Renal pelvis (tissue), 4 donors: ENCODE measurements around the gene SPATA19. TPM values are rescaled to one million over a fixed set of nuclear protein-coding genes. Genes with fewer than 3 reads are reported as not detected.

Experiments
- DNase-seq: peaks from one replicate; pipeline ENCODE4 v3.0.0-alpha.2; 2013
- polyA plus RNA-seq, 3 donors: library from polyadenylated mRNA; unstranded; fragments of 120-200 nt; gene quantifications; one replicate each; pipeline ENCODE4 v1.2.1, GENCODE V29; 2013; ENCODE audit not compliant: insufficient read length in 3 of 3

SPATA19 gene
- polyA plus RNA-seq, 3 donors = not detected

DNA sequence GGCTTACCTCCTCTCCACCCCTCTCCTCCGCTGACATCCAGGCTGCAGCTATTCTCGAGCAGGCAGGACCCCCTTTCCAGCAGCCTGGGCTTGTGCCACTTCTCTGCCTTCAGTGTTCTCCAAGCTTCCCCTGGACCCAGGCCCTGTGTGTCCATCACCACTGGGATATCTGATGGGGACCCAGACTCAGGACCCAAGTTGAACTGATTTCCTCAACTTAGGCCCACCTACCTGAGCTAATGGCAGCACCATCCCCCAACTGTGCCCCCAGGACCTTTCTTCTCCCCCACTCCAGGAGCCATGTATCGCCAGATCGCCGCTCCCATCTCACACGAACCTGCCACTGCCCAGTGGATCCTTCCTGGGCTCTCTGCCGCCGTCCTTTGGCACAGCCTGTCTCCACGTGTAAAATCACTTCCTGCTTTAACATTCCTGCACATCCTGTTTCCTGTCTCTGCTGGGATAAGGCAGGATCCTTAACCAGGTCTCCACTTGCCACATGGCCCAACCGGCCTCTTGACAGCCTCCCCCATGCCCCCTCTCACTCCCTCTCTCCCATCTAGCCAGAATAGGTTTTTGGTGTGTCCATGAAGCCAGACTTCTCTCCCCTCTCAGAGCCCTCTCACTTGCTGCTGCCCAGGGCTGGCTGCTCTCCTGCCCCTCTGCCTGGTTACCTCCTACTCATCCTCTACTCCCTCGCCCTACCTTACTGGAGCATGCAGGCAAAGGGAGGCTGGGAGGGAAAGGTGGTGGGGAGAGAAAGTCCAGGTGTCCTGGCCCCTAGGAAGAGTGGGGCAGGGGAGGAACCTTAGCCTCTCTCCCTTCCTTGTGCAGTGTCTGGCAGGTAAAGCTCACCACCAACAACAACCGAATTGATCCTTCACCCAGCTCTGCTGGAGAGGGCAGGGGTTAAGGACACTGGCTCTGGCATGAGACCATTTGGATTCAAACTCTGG lies 9.4 kb downstream of the SPATA19 start:
- no peak for DNase-seq

DNA sequence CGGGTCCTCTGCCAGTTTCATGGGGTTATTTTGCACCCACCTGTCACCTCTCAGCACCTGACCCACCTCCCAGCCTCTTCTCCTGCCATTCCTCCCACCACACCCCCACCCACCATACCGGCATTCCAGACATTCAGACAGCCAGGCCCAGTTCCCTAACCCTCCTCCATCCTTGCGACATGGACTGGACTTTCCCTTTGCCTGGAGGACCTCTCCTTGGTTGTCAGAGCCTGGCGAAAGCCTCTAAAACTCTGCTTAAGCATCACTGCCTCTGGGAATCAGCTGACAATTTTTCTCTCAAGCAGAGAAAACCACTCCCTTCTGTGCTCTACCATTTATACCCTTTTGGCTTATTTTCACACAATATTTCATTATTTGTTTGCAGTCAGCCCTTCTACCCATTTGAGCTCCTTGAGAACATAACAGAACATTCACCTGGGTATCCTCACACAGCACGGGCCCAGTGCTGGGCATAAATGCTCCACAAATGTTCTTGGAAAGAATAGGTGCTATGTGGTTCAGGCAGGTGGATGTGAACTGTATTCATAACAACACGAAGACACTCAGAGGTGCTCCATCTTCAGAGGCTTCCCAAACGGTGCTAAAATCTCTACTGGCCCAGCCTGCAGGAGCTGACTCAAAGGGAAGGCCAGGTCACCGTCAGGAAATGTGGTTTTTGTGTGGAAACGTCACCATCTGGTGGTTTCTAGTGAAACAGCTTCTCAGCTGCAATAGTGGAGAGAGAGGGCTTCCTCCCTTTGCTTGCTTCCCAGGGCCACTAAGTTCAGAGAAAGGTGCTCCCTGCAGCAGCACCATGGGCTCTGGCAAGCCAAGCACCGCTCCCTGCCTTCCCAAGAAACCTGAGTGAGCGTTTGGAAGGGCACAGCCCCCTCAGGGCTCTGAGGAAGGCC lies 10.4 kb downstream of the SPATA19 start:
- peak; percentile 66 for DNase-seq

DNA sequence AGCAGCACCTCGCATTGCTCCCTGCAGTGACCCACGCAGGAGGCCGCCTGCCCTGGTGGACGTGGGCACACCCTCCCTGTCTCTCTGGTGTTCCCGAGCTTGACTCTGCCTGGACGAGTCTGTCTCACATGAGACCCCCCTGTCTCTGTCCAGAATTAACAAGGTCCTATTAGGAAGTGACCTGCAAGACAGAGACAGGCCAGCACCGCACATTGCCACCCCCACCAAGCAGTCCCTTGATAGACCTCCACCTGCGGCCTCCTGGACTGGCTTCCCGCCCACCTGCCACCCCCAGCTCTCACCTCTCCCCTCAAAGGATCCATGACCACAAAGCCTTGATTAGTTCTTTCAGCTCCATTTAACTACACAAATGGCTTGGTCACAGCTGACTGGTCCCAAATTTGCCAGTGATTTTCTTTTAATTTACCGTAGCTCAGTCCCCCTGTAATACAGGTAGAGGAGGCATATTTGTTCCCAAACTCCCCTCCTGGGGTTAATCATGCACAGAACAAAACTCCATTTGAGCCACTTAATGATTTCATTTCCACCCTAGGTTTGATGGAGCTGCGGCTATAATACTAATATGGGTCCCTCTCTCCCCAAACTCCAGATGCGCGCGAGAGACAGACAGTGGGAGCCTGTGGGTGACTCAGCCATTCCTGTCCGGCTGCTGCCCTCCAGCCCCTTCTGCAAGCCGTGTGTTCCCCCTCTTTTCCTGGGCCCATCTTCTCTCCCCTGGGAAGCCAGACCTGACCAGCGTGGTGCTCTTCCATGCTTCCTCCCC lies 11.2 kb downstream of the SPATA19 start:
- DNase-seq = no peak

DNA sequence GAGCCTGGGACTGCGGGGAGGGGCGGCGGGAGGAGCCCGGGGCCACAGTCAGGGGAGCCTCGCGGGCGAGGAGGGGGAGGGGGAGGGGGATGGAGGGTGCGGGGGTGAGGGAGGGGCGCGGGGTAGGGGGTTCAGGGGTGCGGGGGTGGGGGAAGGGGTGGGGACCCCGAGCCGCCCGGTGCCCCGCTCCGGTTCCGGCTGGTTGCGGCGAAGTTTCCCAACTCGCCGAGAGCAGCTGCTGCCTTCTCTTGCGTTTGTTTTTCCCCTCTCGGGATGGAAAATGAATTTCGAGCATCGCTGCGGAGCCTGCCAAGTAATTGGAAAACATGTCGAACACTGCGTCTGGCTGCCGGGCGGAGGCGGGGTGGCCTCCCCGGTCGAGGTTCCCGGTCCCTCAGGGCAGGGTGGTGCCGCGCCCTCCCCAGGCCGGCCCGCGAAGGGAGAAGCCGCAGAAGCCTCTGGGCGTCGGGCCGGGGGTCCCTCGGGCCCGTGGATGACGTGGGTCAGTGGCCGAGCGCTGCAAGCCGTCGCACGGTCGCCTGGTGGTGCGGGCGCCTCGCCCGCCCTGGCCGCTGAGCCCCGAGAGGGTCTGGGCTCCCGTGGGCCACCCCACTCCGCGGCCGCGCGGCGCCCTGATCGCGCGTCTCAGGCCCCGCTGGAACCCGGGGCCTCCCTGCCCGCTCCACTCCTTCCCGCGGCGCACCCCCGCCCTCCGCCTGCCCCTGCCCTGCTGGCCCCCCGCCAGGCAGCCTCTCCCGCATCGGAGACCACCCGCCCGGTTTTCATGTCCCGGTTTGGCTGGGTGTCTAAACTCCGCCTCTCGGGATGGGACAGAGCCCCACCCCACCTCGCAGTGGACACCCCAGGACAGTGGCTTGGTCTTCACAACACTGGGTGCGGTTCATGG lies 12.1 kb downstream of the SPATA19 start:
- no peak for DNase-seq

GRCh38 chr11:133832096-133832990 lies 13.0 kb downstream of the SPATA19 start:
- no peak for DNase-seq

- DNase-seq = no peak
These were observed 14.1 kb downstream of the SPATA19 start for GRCh38 chr11:133830931-133831907.

DNA sequence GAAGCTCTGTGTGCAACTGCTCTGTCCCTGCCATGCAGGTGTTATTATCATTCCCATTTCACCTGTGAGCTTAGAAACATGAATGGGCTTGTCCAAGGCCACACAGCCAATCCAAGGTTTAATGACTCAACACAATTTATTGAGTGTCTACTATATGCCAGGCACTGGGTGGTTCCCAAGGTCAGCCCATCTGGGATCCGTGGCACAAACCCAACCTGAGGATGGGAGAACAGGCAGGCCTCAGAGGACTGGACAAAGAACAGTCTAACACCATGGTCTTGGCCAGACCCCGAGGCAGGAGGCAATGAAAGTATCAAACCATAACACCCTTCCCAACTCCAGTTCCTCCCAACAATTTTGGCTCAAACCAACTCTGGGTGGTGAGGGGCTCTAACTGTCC lies 15.7 kb downstream of the SPATA19 start:
- no peak for DNase-seq

DNA sequence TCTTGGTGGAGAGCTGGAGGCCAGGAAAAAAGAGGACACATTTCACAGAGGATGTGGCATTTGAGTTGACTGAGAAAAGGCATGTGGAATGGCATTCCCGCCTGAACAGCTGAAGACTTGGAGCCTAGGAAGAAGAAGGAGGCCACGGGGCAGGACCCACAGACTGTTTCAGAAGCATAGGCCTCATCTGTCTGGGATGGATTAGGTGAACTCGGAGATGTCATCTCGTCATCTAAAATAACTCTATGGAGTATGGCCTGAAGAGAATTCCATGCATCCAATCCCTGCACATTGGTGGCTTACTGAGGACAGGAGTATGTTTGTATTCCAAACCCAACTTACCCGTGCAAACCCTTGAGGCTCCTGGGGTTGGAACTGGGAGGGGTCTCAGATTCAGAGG lies 16.4 kb downstream of the SPATA19 start:
- no peak for DNase-seq

- no peak for DNase-seq
These were observed 17.8 kb downstream of the SPATA19 start for GRCh38 chr11:133827556-133827955.

DNA sequence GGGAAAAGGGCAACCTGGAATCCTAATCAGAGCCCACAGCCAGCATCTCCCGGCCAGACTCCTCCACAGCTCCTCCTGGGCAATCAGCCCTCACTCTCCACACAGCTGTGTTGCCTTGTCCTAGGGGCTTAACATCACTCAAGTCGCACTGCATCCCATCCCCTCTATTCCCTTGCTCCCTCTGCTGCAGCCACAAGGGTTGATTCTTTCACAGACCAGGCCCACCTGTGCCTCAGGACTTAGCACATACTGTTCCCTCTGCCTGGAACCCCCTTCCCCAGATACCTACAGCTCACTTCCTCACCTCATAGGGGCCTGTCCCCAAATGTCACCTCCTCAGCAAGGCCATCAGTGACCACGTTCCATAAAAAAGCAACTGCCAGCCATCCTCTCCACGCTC lies 18.4 kb downstream of the SPATA19 start:
- no peak for DNase-seq

DNA sequence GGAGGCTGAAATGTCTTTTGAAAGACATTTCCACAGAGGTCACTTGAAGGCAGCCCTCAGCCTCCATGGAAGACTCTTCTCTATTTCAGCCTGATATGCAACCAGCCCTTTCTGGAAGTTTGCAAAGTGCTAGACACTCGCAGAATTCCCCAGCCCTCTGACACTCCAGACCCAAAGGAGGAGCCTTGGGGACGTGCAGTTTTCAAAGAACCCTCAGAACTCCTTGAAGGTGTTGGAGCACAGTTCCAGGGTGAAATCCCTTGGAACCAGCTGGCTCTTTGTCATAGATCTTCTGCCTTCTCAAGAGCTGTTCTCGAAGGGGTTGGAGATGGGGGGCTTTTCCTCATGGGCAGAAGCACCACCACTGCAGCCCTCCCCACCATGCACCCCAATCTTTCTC lies 19.6 kb downstream of the SPATA19 start:
- no peak for DNase-seq

- no peak for DNase-seq
These were observed 20.2 kb downstream of the SPATA19 start for GRCh38 chr11:133825156-133825555.

- no peak for DNase-seq
These were observed 20.7 kb downstream of the SPATA19 start for GRCh38 chr11:133824593-133824992.

DNA sequence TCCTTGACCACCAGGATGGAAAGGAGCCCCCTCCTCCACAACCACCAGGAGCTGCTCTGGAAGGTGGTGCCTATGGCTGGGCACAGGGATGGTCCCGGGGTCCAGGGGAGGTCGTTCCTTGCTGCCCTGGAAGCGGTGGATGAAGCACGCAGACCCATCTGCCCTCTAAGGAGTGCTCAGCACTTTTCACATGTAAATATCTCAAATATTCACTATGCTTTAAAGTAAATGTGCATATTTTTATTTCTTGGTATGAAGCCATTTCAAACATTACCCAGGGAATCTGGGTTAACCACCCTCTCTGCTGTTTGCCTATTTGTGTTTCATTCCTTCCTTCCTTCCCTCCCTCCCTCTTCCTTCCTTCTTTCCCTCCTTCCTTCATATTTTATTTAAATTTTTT lies 21.7 kb downstream of the SPATA19 start:
- DNase-seq = no peak

- DNase-seq = no peak
These were observed 22.1 kb downstream of the SPATA19 start for GRCh38 chr11:133823211-133823610.

- DNase-seq = peak; percentile 82
These were observed 23.5 kb downstream of the SPATA19 start for GRCh38 chr11:133821776-133822175.

- DNase-seq = no peak
These were observed 25.5 kb downstream of the SPATA19 start for GRCh38 chr11:133819746-133820315.

DNA sequence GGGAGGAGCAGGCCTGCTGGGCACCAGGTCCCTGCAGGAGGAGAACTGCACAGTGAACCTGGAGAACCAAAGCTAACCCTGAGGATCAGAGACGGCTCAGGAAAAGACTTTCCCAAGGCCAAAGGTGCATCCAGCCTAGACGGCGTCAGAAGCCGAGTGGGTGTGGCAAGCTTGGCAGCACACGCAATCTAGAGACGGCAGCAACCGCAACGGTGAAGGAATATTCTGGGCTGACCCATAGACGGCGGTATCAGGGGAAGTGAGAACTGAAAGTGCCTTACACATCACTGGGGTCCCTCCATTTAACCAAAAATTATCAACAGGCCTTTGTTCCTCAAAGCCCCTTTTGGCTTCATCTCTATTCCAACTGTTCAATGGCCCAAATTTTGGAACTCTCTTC lies 26.2 kb downstream of the SPATA19 start:
- DNase-seq = no peak
